ENCODE results near the gene PPP2R2B.

Gene PPP2R2B

GRCh38 chr5:146533260-146533857, 345.2 kb downstream of the PPP2R2B start:
- DNase-seq = peak; percentile 67 to 74

All from activated CD4-positive, alpha-beta T cell treated with anti-CD3 and anti-CD28 coated beads, Interleukin-2, amount 50 U/mL, for 4 hours (primary cell).